NCI-H748 (cell line): ENCODE data around the gene ASH1L.
"Not testable (repeated sequence)": the region's sequence is repeated elsewhere in the genome, so short reads cannot be mapped to it uniquely, and the experiment has no call there.

Source experiments
- DNase-seq: peaks from one replicate; lab custom pipeline; 2025; ENCODE audit not compliant: unreplicated experiment; lab: John Stamatoyannopoulos, UW

The ASH1L gene

GRCh38 chr1:155562581-155563376 is at the start of gene ASH1L:
ASH1L (minus strand) TSS chr1:155562803; CDS start chr1:155521519, 41,284 bp downstream.
- peak; percentile 95 for DNase-seq

DNA sequence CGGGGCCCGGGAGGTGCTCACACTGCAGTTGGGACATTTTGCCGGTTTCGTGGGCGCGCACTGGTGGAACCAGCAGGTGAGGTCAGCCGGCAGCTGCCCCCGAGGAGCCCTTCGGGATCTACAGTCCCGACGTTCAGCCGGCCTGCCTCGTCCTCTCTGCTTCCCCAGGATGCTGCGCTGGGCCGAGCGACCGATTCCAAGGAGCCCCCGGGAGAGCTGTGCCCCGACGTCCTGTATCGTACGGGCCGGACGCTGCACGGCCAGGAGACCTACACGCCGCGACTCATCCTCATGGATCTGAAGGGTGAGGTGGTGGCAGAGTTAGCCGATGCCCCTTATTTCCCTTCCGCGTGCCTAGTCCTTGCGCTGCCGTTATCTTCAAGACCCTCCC is 47.6 kb upstream of the ASH1L start:
- DNase-seq, result not testable (repeated sequence)

DNA sequence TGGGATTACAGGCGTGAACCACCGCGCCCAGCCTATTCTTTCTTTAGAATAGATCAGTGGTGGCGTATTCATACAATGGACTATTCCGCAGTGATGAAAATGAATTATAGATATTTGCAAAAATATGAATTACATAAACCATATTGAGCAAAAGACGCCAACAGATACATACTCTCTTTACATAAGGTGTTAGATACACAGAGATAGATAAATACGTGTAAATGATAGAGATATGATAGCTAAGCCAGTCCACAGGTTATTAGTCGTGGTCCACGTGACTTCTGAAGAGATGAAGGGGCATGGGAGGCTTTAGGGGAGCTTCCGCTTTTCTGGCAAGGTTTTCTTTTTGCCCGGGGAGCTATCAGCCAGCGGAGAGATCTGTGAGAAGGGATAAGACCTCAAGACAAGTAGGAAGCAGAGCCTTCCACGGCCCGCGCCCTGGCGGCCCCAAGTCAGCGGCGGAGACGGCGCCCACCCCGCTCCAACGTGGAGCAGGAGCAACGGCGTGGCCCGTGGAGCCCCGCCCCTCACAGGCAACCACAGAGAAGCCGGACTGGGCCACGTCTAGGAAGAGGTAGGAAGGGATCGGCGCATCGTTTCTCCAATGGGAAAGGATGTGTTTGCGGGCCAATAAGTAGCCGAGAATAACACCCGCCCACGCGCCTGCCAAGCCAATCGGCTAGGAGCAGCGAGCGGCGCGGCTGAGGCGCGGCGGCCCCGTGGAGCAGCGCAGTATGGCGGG is 47.1 kb upstream of the ASH1L start, which contains the start of gene MSTO1:
Gene MSTO1, plus strand, starts transcription at position 704 of the 742 bp plus-strand sequence. Its CDS starts 31 bp downstream, at position 735.
- DNase-seq, result peak; percentile 98

DNA sequence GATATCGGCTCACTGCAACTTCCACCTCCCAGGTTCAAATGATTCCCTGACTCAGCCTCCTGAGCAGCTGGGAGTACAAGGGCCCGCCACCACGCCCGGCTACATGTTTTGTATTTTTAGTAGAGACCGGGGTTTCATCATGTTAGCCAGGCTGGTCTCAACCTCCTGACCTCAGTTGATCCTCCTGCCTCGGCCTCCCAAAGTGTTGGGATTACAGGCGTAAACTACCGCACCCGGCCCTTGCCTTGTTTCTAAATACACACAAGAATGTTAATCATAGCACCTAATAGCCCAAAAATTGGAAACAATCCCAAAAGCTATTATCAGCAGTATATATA is 46.3 kb upstream of the ASH1L start:
- no peak for DNase-seq

DNA sequence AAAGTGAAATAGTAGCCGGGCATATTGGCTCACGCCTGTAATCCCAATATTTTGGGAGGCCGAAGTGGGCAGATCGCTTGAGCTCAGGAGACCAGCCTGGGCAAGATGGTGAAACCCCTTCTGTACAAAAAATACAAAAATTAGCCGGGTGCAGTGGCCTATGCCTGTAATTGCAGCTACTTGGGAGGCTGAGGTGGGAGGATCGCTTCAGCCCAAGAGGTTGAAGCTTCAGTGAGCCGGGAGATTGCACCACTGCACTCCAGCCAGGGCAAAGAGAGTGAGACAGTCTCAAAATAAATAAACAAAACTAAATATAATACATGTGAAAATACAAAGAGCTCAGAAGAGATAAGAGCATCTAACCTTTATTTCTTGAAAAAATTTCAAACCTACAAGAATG is 45.1 kb upstream of the ASH1L start:
- no peak for DNase-seq

DNA sequence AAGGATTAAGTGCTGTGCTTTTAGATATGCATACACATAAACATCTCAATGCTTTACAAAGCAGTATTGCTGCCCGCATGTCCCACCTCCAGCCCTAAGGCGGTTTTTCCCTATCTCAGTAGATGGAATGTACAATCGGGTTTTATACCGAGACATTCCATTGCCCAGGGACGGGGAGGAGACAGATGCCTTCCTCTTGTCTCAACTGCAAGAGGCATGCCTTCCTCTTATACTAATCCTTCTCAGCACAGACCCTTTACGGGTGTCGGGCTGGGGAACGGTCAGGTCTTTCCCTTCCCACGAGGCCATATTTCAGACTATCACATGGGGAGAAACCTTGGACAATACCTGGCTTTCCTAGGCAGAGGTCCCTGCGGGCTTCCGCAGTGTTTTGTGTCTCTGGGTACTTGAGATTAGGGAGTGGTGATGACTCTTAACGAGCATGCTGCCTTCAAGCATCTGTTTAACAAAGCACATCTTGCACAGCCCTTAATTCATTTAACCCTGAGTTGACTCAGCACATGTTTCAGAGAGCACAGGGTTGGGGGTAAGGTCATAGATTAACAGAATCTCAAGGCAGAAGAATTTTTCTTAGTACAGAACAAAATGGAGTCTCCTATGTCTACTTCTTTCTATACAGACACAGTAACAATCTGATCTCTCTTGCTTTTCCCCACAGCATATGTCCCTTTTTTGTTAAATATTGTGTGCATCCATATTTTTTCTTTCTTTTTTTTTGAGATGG is 37.4 kb upstream of the ASH1L start:
- DNase-seq, result not testable (repeated sequence)

DNA sequence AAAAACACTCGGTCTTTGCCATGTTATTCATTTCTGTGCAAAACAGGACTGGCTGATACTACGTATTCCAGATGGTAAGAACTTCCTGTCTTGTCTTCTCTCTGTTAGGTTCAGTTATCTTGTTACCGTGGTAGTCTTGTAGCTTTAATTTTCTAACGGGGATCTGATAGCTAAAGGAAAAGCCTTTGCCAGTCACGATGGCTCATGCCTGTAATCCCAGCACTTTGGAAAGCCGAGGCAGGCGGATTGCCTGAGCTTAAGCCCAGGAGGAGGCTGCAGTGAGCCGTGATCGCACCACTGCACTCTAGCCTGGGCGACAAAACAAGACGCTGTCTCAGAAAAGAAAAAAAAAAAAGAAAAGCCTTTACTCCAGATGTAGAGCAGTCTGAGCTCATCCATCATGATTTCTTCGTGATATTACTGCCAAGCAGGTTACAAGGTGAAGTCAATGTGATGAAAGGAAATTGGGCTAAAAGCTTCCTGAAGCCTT is 36.3 kb upstream of the ASH1L start:
- no peak for DNase-seq

- DNase-seq, result no peak
Measured at GRCh38 chr1:155596864-155597263, 34.3 kb upstream of the ASH1L start.

DNA sequence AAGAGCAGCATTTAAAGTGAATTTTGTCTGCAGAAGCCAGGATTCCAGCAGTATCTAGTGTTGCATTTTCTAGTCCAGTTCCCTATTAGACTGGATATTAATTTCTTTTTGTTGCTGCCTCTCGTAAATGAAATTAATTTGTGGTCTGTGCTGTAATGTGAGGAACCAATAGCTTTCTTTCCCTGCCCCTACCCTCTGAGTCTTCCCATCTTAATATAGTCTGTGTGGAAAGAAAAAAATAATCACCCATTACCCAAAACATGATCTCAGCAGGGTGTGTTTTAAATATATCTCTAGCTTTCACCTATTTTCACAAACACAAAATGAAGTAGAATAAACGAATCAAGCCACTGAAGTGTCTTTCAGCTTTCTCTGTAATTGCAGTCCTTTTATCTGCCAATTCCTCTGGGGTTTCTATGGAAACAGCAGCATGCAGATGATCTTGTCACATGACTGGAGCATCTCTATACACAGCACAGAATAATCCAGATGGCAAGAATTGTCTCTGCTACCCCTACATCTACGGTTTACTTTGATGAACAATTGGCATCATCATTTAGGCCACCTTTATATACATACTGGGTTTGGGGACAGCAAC is 33.4 kb upstream of the ASH1L start:
- peak; percentile 70 for DNase-seq

DNA sequence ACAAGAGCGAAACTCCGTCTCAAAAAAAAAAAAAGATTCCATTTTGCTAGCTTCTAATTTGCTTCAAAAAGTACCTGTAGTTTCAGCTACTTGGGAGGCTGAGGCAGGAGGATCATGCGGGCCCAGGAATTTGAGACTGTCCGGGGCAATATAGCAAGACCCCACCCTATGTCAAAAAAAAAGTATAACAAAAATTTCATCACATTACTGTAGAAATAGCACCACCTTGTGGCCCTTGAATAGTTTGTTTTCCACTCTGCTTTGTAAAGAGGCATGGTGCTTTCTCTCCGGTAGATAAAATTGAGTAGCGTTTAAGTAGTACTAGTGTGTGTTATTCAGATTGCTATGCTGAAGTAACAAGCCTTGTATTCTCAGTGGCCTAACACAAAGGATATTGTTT is 29.2 kb upstream of the ASH1L start:
- DNase-seq, result peak; percentile 64

- not testable (repeated sequence) for DNase-seq
Measured at GRCh38 chr1:155590516-155591247, 28.1 kb upstream of the ASH1L start.

DNA sequence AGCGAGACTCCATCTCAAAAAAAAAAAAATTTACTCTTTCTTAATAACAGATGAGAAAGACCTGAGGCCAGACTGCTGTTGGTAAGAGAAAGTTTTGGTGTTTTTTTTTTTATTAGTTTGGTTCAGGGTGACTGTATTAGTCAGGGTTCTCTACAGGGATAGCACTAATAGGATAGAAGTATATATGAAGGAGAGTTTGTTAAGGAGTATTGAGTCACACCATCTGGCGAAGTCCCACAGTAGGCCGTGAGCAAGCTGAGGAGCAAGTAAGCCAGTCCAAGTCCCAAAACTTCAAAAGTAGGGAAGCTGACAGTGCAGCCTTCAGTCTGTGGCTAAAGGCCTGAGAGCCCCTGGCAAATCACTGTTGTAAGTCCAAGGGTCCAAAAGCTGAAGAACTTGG is 26.7 kb upstream of the ASH1L start:
- DNase-seq, result not testable (repeated sequence)

DNA sequence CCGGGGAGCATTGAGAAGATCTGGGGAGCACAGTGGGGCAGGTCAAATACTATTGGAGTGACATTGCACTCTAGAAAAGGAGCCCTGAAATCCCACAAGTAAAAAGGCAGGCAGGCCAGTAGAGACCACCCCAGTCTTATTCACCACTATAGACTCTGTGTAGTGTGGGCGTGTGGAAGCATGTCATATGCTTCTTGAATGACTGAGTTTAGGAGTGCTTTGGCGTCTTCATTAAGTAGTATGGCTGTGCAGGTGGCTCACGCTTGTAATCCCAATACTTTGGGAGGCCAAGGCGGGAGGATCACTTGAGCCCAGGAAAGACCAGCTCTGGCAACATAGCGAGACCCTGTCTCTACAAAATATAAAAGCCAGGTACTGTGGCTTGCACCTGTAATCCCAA is 21.2 kb upstream of the ASH1L start:
- DNase-seq, result not testable (repeated sequence)

GRCh38 chr1:155575608-155576007 is 13.0 kb upstream of the ASH1L start:
- DNase-seq, result not testable (repeated sequence)

- no peak for DNase-seq
Measured at GRCh38 chr1:155574077-155574476, 11.5 kb upstream of the ASH1L start.

GRCh38 chr1:155570593-155570990 is 8.0 kb upstream of the ASH1L start:
- no peak for DNase-seq

GRCh38 chr1:155569988-155570592 is 7.5 kb upstream of the ASH1L start:
- DNase-seq, result no peak

DNA sequence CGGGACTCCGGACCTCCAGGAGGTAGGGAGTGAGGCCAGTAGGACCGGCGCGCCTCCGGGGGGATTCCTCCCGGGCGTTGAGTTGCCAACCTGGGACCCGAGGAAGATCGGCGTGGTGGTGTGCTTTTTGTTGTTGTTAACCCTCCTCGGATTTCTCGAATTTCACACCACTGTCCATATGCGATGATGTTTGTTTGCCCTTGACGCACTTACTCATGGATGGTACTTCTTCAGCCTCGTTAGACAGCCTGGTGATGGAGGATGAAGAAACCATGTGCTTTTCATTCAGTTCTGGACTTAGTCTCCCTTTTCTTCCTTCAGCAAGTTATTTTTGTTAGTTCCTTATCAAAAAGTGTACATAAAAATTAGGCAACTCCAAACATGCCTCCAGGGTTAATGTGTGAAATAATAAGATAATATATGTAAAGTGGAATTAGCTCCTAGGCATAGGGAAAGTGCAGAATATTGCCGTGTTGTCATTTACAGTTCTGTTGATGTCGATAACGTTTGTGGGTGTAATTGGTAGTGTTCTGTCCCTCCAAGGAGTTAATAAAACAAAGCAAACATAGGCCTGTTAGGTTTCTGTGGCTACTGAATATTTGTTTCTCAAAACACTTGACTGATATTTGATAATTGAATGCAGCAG is 897 bp upstream of the ASH1L start:
- DNase-seq, result peak; percentile 73

DNA sequence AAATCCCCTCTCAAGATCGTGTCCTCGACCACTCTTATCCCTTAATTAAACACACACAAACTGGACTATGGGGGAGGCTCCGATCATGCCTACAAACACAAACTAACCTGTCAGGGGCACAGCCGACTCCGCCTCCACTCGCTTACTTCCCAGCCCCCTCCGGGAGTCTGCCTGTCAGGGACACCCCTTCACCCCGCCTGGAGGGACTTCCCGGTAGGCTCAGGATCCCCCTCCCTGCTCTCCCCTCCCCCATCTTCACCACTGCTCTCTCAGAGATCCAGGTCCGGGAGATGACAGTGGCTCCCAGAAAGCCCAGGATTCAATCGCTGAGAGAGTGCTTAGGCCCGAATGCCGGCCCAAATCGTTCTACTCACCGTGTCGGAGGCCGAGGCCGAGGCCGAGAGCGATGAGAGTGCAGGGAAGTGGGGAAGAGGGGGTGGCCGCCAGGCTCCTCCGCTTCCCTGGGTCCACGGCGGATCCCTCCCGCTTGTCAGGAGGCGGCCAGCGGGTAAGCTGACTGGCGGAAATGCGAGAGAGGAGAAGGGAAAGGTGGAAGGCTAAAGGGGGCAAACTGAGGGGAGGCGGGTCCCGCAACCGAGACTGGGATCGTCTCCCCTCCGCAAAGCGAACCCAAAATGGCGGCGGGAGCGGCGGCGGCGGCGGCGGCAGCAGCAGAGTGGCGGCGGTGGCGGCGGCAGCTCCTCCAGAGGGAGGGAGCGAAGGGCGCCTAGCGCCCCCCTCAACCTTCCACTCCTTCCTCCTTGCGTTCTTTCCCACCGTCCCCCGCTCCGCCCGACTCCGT is 623 bp downstream of the ASH1L start:
- DNase-seq, result not testable (repeated sequence)
